ENCODE measurements around the gene TMPRSS9. TPM values are rescaled to one million over a fixed set of nuclear protein-coding genes. Genes with fewer than 3 reads are reported as not detected.
"Not testable (repeated sequence)": the region's sequence is repeated elsewhere in the genome, so short reads cannot be mapped to it uniquely, and the experiment has no call there.

TMPRSS9 gene
- total and polyA plus RNA-seq, 2 experiments from 2014 or later, result not detected

- Histone ChIP-seq H3K4me3 (peak overlapping the region; percentile 97), H3K4me1 (ENCODE audit: low read depth) (no peaks in the 10 kb centered on the region), H3K36me3 (no peaks in the 10 kb centered on the region), H3K27me3 (no peaks in the 10 kb centered on the region), H3K27ac (no peak overlapping the region), H3K9me3 (ENCODE audit: low read depth) (no peaks in the 10 kb centered on the region)
- no peak for TF ChIP-seq CTCF (IDR thresholded peaks at IDR 0.05; ENCODE audit: low read depth, low read length)
- DNase-seq (ENCODE audit: low read depth in 1 of 2, low spot score in 1 of 2), result no peak
These were observed 95.1 kb downstream of the TMPRSS9 start for GRCh38 chr19:2454962-2455850.

- Histone ChIP-seq H3K4me1 (ENCODE audit: low read depth) (no peaks in the 10 kb centered on the region), H3K27me3 (no peaks in the 10 kb centered on the region), H3K9me3 (ENCODE audit: low read depth) (no peaks in the 10 kb centered on the region), H3K36me3 (no peaks in the 10 kb centered on the region), H3K4me3 (peak overlapping the region; percentile 97), H3K27ac (no peak overlapping the region)
- TF ChIP-seq CTCF (IDR thresholded peaks at IDR 0.05; ENCODE audit: low read depth, low read length), result no peak
- DNase-seq (ENCODE audit: low read depth in 1 of 2, low spot score in 1 of 2), result peak in 1 of 2 donors; percentile 7
These were observed 95.9 kb downstream of the TMPRSS9 start for GRCh38 chr19:2455851-2456570.

- no peaks in the 10 kb centered on the region for H3K27me3 ChIP-seq
- TF ChIP-seq CTCF (IDR thresholded peaks at IDR 0.05; ENCODE audit: low read depth, low read length), result no peak
- no peaks in the 10 kb centered on the region for H3K9me3 ChIP-seq (ENCODE audit: low read depth)
- DNase-seq (ENCODE audit: low read depth in 1 of 2, low spot score in 1 of 2), result no peak
- no peak overlapping the region for H3K4me3 ChIP-seq
- H3K27ac ChIP-seq, result peak overlapping the region; percentile 81
- H3K36me3 ChIP-seq, result no peaks in the 10 kb centered on the region
- H3K4me1 ChIP-seq (ENCODE audit: low read depth), result no peaks in the 10 kb centered on the region
These were observed 97.5 kb downstream of the TMPRSS9 start for GRCh38 chr19:2457394-2458037.

- no peaks in the 10 kb centered on the region for H3K27me3 ChIP-seq
- DNase-seq (ENCODE audit: low read depth in 1 of 2, low spot score in 1 of 2), result no peak
- H3K36me3 ChIP-seq, result no peaks in the 10 kb centered on the region
- no peak overlapping the region for H3K27ac ChIP-seq
- no peak overlapping the region for H3K4me3 ChIP-seq
- TF ChIP-seq CTCF (IDR thresholded peaks at IDR 0.05; ENCODE audit: low read depth, low read length), result no peak
- no peaks in the 10 kb centered on the region for H3K4me1 ChIP-seq (ENCODE audit: low read depth)
- H3K9me3 ChIP-seq (ENCODE audit: low read depth), result no peaks in the 10 kb centered on the region
These were observed 98.0 kb downstream of the TMPRSS9 start for GRCh38 chr19:2458054-2458453.

GRCh38 chr19:2458776-2459175 is 98.7 kb downstream of the TMPRSS9 start:
- not testable (repeated sequence) for H3K4me1 ChIP-seq (ENCODE audit: low read depth); H3K27me3 ChIP-seq; DNase-seq (ENCODE audit: low read depth in 1 of 2, low spot score in 1 of 2)

More at GRCh38 chr19:2458776-2459175, 98.7 kb downstream of the TMPRSS9 start:
- not testable (repeated sequence) for H3K27ac ChIP-seq; H3K9me3 ChIP-seq (ENCODE audit: low read depth); H3K4me3 ChIP-seq; H3K36me3 ChIP-seq

All from cardiac muscle cell (in vitro differentiated cells and primary cell).